HL-60 (cell line): ENCODE measurements around the gene CYP1A1.

Experiments used
- CTCF ChIP-seq: IDR thresholded peaks from one replicate; pipeline ENCODE4 v1.5.1; 2011; ENCODE audit warnings: low read length, control low read depth, inconsistent platforms; ENCODE audit not compliant: insufficient read depth
- POLR2AphosphoS5 ChIP-seq: IDR thresholded peaks from 2 replicates; pipeline ENCODE4 v1.6.1; 2012; ENCODE audit warnings: low read depth
- REST ChIP-seq: IDR thresholded peaks from 2 replicates; pipeline ENCODE4 v1.6.1; 2012; ENCODE audit warnings: low read depth; ENCODE audit not compliant: insufficient replicate concordance
- SPI1 ChIP-seq: IDR thresholded peaks from 2 replicates; pipeline ENCODE4 v1.6.1; 2012; ENCODE audit warnings: low read depth, mild to moderate bottlenecking, borderline replicate concordance

GRCh38 chr15:74683758-74684157 is 41.6 kb downstream of the CYP1A1 start:
- TF ChIP-seq POLR2AphosphoS5, result no peak
- no peak for TF ChIP-seq CTCF
- TF ChIP-seq REST, result no peak
- no peak for TF ChIP-seq SPI1
